Measurements from ENCODE around the gene PDAP1.
"Not testable (repeated sequence)": the region's sequence is repeated elsewhere in the genome, so short reads cannot be mapped to it uniquely, and the experiment has no call there.

The PDAP1 gene

GRCh38 chr7:99390941-99391602, 17.3 kb downstream of the PDAP1 start:
- Mint-ChIP-seq H3K9me3 (no peaks in the 10 kb centered on the region), H3K27ac (no peak overlapping the region), H3K4me1 (peaks cover 10% of the 10 kb centered on the region), H3K4me3 (peak overlapping the region; percentile 74 to 82 (median 77)), H3K27me3 (ENCODE audit: low read depth) (no peaks in the 10 kb centered on the region), H3K36me3 (ENCODE audit: low read depth) (no peaks in the 10 kb centered on the region)
- TF ChIP-seq, protein P1, sequence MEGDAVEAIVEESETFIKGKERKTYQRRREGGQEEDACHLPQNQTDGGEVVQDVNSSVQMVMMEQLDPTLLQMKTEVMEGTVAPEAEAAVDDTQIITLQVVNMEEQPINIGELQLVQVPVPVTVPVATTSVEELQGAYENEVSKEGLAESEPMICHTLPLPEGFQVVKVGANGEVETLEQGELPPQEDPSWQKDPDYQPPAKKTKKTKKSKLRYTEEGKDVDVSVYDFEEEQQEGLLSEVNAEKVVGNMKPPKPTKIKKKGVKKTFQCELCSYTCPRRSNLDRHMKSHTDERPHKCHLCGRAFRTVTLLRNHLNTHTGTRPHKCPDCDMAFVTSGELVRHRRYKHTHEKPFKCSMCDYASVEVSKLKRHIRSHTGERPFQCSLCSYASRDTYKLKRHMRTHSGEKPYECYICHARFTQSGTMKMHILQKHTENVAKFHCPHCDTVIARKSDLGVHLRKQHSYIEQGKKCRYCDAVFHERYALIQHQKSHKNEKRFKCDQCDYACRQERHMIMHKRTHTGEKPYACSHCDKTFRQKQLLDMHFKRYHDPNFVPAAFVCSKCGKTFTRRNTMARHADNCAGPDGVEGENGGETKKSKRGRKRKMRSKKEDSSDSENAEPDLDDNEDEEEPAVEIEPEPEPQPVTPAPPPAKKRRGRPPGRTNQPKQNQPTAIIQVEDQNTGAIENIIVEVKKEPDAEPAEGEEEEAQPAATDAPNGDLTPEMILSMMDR (IDR thresholded peaks at IDR 0.05; ENCODE audit: unreplicated experiment in 3 of 3) = no peak

DNA sequence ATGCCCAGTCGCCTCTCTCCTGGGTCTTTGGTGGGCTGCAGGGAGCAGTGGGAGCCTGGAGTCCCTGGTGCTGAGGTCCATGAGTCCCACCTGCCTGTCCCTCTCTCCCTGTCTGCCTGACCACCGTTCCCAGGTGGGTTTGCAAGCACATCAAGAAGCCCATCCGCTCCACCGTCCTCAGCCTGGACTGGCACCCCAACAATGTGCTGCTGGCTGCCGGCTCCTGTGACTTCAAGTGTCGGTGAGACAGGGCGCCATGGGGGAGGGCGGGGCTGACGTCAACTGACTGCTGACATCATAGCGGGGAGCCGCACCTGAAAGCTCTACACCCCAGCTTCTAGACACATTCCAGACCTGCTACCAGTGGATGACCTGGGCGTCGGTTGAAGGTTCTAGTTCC, 18.6 kb downstream of the PDAP1 start:
- TF ChIP-seq, protein P1 (IDR thresholded peaks at IDR 0.05; ENCODE audit: unreplicated experiment in 3 of 3) = no peak
- Mint-ChIP-seq H3K4me1 (peaks cover 10% of the 10 kb centered on the region), H3K4me3 (no peak overlapping the region), H3K9me3 (no peaks in the 10 kb centered on the region), H3K36me3 (ENCODE audit: low read depth) (no peaks in the 10 kb centered on the region), H3K27ac (no peak overlapping the region), H3K27me3 (ENCODE audit: low read depth) (no peaks in the 10 kb centered on the region)

DNA sequence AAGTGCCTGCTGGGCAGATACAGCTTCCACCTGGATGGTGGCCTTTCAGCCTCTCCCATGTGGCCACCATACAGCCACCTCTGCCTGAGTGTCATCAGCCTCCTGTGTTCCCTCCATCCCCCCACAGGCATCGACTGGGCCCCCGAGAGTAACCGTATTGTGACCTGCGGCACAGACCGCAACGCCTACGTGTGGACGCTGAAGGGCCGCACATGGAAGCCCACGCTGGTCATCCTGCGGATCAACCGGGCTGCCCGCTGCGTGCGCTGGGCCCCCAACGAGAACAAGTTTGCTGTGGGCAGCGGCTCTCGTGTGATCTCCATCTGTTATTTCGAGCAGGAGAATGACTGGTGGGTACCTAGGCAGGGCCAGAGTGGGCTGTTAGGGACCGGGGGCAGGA, 20.5 kb downstream of the PDAP1 start:
- Mint-ChIP-seq H3K4me1 (no peaks in the 10 kb centered on the region), H3K36me3 (ENCODE audit: low read depth) (no peaks in the 10 kb centered on the region), H3K4me3 (no peak overlapping the region), H3K27me3 (ENCODE audit: low read depth) (peaks cover 3% of the 10 kb centered on the region), H3K9me3 (no peaks in the 10 kb centered on the region), H3K27ac (no peak overlapping the region)
- TF ChIP-seq, protein P1 (IDR thresholded peaks at IDR 0.05; ENCODE audit: unreplicated experiment in 3 of 3) = no peak

DNA sequence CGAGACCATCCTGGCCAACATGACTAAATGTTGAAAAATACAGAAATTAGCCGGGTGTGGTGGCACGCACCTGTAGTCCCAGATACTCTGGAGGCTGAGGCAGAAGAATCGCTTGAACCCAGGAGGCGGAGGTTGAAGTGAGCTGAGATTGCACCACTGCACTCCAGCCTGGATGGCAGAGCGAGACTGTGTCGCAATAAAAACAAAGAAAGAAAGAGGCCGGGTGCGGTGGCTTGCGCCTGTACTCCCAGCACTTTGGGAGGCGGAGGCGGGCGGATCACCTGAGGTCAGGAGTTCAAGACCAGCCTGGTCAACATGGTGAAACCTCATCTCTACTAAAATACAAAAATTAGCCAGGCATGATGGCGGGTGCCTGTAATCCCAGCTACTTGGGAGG, 21.2 kb downstream of the PDAP1 start:
- not testable (repeated sequence) for H3K9me3 Mint-ChIP-seq; H3K27ac Mint-ChIP-seq; H3K4me1 Mint-ChIP-seq; H3K36me3 Mint-ChIP-seq (ENCODE audit: low read depth); H3K4me3 Mint-ChIP-seq; H3K27me3 Mint-ChIP-seq (ENCODE audit: low read depth)

DNA sequence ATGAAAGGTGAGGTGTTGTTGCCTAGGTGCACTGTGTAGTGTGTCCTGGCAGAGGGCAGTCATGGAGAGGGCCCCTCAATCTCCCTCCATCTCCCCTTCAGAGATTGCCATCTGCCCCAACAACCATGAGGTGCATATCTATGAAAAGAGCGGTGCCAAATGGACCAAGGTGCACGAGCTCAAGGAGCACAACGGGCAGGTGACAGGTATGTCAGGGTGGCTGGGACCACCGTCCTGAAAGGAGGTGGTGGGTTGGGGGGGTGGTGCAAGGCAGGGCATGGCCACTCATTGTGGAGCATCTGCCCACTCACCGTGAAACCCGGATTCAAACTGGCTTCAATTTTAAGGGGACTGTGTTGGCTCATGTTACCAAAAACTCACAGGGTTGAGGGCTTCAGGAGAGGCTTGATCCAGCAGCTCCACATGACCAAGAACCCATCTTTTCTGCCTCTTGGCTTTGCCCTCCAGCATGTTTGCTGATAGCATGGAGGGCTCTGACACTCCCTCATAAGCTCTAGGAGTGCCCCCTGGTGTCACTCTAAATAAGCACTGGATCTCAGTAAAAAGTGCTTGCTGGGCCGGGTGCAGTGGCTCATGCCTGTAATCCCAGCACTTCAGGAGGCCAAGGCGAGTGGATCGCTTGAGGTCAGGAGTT, 21.7 kb downstream of the PDAP1 start:
- Mint-ChIP-seq H3K27ac (no peak overlapping the region), H3K9me3 (no peaks in the 10 kb centered on the region), H3K36me3 (ENCODE audit: low read depth) (no peaks in the 10 kb centered on the region), H3K4me1 (no peaks in the 10 kb centered on the region), H3K27me3 (ENCODE audit: low read depth) (peaks cover 3% of the 10 kb centered on the region), H3K4me3 (no peak overlapping the region)
- TF ChIP-seq, protein P1 (IDR thresholded peaks at IDR 0.05; ENCODE audit: unreplicated experiment in 3 of 3) = no peak

- peaks cover 3% of the 10 kb centered on the region for H3K27me3 Mint-ChIP-seq (ENCODE audit: low read depth)
- TF ChIP-seq, protein P1 (IDR thresholded peaks at IDR 0.05; ENCODE audit: unreplicated experiment in 3 of 3) = no peak
These were observed 22.8 kb downstream of the PDAP1 start for GRCh38 chr7:99385564-99385963.

More at GRCh38 chr7:99385564-99385963, 22.8 kb downstream of the PDAP1 start:
- no peaks in the 10 kb centered on the region for H3K36me3 Mint-ChIP-seq (ENCODE audit: low read depth)
- no peaks in the 10 kb centered on the region for H3K9me3 Mint-ChIP-seq
- no peak overlapping the region for H3K4me3 Mint-ChIP-seq
- no peaks in the 10 kb centered on the region for H3K4me1 Mint-ChIP-seq
- H3K27ac Mint-ChIP-seq = no peak overlapping the region
